ENCODE measurements around the gene EEIG2. TPM values are rescaled to one million over a fixed set of nuclear protein-coding genes. Genes with fewer than 3 reads are reported as not detected.
A peak's percentile ranks its signal among the peaks of the same experiment; 100 is the strongest.

EEIG2 gene
- total and polyA plus RNA-seq, 9 of the 15 experiments (the other 6 are each of a cell fraction or from before 2014, with no cell fraction given), result 6.1 to 26.9 (median 15.2) TPM

DNA sequence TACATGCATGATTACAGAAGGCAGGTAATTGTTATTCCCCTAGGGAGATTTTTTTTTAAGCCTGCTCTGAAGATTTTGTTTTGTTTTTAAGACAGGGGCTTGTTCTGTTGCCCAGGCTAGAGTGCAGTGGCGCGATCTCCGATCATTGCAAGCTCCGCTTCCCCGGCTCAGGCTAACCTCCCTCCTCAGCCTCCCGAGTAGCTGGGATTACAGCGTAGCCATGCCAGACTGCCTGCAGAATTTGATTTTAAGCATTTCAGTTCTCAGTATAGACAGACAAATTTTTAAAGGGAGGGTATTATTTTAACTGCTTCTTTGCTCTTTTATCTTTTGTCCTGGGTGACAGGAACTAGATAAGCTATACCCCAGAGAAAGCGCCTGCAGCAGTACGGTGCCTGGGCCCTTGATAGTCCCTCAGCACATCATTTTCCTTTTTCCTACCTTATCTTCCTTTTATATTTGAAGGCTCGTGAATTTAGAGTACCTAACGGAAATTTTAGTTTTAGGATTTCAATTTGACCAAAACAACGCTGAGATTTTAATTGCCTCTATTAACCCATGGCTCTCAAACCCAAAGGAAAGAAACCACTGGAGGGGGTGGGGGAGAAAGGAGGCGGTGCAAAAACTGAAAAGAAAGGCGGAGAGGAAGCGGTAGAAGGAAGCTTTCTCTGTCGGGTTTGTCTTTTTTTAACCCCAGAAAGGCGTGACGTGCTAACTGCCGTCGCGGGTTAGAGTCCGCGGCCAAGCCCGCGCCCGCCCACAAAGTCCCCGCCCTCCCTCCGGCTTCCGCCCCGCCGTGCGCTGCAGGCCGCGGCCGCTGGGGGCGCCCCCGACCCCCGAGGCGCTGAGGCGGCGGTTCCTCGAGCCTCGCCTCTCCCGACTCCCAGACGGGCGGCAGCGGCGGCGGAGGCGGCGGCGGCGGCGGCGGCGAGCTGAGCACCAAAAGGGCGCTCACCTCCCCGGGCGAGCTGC, at the start of gene EEIG2 (continued):
- TF ChIP-seq, protein P1, sequence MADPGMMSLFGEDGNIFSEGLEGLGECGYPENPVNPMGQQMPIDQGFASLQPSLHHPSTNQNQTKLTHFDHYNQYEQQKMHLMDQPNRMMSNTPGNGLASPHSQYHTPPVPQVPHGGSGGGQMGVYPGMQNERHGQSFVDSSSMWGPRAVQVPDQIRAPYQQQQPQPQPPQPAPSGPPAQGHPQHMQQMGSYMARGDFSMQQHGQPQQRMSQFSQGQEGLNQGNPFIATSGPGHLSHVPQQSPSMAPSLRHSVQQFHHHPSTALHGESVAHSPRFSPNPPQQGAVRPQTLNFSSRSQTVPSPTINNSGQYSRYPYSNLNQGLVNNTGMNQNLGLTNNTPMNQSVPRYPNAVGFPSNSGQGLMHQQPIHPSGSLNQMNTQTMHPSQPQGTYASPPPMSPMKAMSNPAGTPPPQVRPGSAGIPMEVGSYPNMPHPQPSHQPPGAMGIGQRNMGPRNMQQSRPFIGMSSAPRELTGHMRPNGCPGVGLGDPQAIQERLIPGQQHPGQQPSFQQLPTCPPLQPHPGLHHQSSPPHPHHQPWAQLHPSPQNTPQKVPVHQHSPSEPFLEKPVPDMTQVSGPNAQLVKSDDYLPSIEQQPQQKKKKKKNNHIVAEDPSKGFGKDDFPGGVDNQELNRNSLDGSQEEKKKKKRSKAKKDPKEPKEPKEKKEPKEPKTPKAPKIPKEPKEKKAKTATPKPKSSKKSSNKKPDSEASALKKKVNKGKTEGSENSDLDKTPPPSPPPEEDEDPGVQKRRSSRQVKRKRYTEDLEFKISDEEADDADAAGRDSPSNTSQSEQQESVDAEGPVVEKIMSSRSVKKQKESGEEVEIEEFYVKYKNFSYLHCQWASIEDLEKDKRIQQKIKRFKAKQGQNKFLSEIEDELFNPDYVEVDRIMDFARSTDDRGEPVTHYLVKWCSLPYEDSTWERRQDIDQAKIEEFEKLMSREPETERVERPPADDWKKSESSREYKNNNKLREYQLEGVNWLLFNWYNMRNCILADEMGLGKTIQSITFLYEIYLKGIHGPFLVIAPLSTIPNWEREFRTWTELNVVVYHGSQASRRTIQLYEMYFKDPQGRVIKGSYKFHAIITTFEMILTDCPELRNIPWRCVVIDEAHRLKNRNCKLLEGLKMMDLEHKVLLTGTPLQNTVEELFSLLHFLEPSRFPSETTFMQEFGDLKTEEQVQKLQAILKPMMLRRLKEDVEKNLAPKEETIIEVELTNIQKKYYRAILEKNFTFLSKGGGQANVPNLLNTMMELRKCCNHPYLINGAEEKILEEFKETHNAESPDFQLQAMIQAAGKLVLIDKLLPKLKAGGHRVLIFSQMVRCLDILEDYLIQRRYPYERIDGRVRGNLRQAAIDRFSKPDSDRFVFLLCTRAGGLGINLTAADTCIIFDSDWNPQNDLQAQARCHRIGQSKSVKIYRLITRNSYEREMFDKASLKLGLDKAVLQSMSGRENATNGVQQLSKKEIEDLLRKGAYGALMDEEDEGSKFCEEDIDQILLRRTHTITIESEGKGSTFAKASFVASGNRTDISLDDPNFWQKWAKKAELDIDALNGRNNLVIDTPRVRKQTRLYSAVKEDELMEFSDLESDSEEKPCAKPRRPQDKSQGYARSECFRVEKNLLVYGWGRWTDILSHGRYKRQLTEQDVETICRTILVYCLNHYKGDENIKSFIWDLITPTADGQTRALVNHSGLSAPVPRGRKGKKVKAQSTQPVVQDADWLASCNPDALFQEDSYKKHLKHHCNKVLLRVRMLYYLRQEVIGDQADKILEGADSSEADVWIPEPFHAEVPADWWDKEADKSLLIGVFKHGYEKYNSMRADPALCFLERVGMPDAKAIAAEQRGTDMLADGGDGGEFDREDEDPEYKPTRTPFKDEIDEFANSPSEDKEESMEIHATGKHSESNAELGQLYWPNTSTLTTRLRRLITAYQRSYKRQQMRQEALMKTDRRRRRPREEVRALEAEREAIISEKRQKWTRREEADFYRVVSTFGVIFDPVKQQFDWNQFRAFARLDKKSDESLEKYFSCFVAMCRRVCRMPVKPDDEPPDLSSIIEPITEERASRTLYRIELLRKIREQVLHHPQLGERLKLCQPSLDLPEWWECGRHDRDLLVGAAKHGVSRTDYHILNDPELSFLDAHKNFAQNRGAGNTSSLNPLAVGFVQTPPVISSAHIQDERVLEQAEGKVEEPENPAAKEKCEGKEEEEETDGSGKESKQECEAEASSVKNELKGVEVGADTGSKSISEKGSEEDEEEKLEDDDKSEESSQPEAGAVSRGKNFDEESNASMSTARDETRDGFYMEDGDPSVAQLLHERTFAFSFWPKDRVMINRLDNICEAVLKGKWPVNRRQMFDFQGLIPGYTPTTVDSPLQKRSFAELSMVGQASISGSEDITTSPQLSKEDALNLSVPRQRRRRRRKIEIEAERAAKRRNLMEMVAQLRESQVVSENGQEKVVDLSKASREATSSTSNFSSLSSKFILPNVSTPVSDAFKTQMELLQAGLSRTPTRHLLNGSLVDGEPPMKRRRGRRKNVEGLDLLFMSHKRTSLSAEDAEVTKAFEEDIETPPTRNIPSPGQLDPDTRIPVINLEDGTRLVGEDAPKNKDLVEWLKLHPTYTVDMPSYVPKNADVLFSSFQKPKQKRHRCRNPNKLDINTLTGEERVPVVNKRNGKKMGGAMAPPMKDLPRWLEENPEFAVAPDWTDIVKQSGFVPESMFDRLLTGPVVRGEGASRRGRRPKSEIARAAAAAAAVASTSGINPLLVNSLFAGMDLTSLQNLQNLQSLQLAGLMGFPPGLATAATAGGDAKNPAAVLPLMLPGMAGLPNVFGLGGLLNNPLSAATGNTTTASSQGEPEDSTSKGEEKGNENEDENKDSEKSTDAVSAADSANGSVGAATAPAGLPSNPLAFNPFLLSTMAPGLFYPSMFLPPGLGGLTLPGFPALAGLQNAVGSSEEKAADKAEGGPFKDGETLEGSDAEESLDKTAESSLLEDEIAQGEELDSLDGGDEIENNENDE (IDR thresholded peaks at IDR 0.05; ENCODE audit: low read depth, low read length), result no peak
- TF ChIP-seq CCNT2 (IDR thresholded peaks at IDR 0.05; ENCODE audit: borderline replicate concordance, extremely low read depth, insufficient read length, low read depth, low read length) (peak; percentile 95), KAT8 (IDR thresholded peaks at IDR 0.05; ENCODE audit: low read depth) (no peak), SMARCC2 (IDR thresholded peaks at IDR 0.05; ENCODE audit: low read depth) (peak; percentile 83), TRIM24 (IDR thresholded peaks at IDR 0.05) (peak in 1 of 2 experiments; percentile 60; a peak in 2 of 4 replicates), RAD51 (IDR thresholded peaks at IDR 0.05; ENCODE audit: borderline replicate concordance, low read depth) (peak; percentile 33; the same call in 1 of the 2 replicates), TCF3 (CRISPR knock-in tag; IDR thresholded peaks at IDR 0.05) (peak; percentile 24; the same call in 1 of the 2 replicates)
- TF ChIP-seq, protein P2, sequence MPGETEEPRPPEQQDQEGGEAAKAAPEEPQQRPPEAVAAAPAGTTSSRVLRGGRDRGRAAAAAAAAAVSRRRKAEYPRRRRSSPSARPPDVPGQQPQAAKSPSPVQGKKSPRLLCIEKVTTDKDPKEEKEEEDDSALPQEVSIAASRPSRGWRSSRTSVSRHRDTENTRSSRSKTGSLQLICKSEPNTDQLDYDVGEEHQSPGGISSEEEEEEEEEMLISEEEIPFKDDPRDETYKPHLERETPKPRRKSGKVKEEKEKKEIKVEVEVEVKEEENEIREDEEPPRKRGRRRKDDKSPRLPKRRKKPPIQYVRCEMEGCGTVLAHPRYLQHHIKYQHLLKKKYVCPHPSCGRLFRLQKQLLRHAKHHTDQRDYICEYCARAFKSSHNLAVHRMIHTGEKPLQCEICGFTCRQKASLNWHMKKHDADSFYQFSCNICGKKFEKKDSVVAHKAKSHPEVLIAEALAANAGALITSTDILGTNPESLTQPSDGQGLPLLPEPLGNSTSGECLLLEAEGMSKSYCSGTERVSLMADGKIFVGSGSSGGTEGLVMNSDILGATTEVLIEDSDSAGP (CRISPR knock-in tag; IDR thresholded peaks at IDR 0.05), result no peak
- TF ChIP-seq, protein P3, sequence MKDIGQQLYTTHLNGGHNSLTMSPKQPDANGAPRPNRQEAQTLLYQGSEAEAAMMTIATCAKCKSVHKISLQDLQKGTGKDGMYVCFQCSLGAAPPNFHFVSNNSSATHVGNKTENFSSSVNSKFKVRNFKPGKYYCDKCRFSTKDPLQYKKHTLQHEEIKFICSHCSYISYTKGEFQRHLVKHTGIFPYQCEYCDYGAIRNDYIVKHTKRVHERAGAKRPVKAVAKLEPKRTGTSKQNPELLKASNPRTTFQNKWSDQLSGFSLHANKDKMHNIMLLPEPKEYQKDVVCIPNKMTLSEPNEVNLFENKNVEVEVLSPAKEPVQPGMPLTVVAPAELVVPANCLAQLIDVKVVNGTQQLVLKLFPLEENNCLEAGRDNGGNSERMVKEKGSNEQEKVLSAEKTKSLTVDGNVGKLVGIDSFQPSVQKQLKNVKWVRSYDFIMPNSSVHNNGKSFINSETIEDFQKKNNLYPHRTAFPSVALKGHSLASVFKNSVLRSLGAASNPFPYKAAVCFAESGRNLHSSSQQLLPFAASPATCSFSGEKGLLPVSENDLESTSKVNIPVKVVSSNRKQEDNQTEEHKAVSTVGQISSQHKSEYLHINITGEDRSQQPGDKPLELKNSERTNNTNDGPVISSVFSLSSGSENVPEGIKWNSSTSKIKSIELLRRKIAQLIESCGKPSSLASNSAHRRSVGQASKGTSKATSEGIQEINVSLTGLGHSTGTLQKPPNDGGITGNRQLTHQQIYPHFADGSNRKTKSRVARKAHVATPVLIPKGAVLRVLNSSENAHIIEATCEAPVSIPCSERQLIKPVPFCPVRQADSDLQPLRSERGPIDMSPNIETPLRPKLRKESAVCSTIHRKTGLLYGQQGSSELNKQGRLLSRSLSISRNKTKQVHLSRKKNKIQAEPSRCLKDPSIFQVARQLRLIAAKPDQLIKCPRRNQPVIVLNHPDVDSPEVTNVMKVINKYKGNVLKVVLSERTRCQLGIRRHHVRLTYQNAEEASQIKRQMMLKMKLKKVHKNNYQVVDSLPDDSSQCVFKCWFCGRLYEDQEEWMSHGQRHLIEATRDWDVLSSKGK (CRISPR knock-in tag; IDR thresholded peaks at IDR 0.05), result 0 out of 2 replicates have a peak, but pooled peaks have one; percentile 39

Measured in K562 (cell line).